ENCODE results near the gene MRPL53. TPM values are rescaled to one million over a fixed set of nuclear protein-coding genes. Genes with fewer than 3 reads are reported as not detected.

The MRPL53 gene
- polyA plus RNA-seq, 3 donors = 48.6 to 133 (median 106) TPM

GRCh38 chr2:74502147-74502719 lies 29.8 kb upstream of the MRPL53 start:
- DNase-seq = no peak
- intact Hi-C loops (cut with micrococcal nuclease) = no loop called here
- Mint-ChIP-seq H3K27ac (peak overlapping the region in 5 of 7 donors; percentile 56 to 94 (median 92)), H3K36me3 (peaks cover 39 to 44% of the 10 kb centered on the region in 2 donors), H3K27me3 (ENCODE audit: low read depth in 3 of 3) (peaks cover 50 to 64% (median 54%) of the 10 kb centered on the region in 3 donors), H3K4me3 (peak overlapping the region; percentile 88 to 96), H3K9me3 (peaks cover 0 to 27% (median 4%) of the 10 kb centered on the region in 7 donors), H3K4me1 (peaks cover 76% of the 10 kb centered on the region)
- Histone ChIP-seq H2AFZ (ENCODE audit: insufficient read depth, low read depth, low read length, poor library complexity, severe bottlenecking) (peak overlapping the region; percentile 92), H3K4me3 (replicated peaks in 1 of 3; ENCODE audit: low read depth in 2 of 3, low read length in 3 of 3) (peak overlapping the region; percentile 39 to 85 (median 77)), H3K9ac (ENCODE audit: insufficient read depth, low read length, poor library complexity, severe bottlenecking) (peak overlapping the region; percentile 75), H3K36me3 (replicated peaks in 1 of 2; ENCODE audit: control insufficient read depth in 1 of 2, insufficient read depth in 2 of 2, low read length in 2 of 2) (no peaks in the 10 kb centered on the region), H3K27ac (ENCODE audit: low read depth in 1 of 2, low read length in 2 of 2) (peak overlapping the region in 1 of 2 donors; percentile 89), H3K4me1 (ENCODE audit: control insufficient read depth in 1 of 2, insufficient read depth in 2 of 2, low read length in 2 of 2) (peaks cover 75 to 81% of the 10 kb centered on the region in 2 donors), H3K79me2 (ENCODE audit: insufficient read depth, low read length) (peaks cover 28% of the 10 kb centered on the region), H3K27me3 (ENCODE audit: control insufficient read depth in 2 of 2, insufficient read depth in 2 of 2, low read length in 2 of 2) (peaks cover 45 to 53% of the 10 kb centered on the region in 2 donors), H3K4me2 (replicated peaks; ENCODE audit: extremely low read depth, low read length, poor library complexity, severe bottlenecking) (peak overlapping the region; percentile 88), H3K9me3 (replicated peaks in 1 of 2; ENCODE audit: control insufficient read depth in 1 of 2, insufficient read depth in 1 of 2, low read length in 2 of 2) (peaks cover 0 to 20% of the 10 kb centered on the region in 2 donors), H4K20me1 (ENCODE audit: insufficient read depth, low read length) (no peaks in the 10 kb centered on the region)
- TF ChIP-seq, protein P1, sequence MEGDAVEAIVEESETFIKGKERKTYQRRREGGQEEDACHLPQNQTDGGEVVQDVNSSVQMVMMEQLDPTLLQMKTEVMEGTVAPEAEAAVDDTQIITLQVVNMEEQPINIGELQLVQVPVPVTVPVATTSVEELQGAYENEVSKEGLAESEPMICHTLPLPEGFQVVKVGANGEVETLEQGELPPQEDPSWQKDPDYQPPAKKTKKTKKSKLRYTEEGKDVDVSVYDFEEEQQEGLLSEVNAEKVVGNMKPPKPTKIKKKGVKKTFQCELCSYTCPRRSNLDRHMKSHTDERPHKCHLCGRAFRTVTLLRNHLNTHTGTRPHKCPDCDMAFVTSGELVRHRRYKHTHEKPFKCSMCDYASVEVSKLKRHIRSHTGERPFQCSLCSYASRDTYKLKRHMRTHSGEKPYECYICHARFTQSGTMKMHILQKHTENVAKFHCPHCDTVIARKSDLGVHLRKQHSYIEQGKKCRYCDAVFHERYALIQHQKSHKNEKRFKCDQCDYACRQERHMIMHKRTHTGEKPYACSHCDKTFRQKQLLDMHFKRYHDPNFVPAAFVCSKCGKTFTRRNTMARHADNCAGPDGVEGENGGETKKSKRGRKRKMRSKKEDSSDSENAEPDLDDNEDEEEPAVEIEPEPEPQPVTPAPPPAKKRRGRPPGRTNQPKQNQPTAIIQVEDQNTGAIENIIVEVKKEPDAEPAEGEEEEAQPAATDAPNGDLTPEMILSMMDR (IDR thresholded peaks at IDR 0.05) = no peak
- WGBS (ENCODE audit: insufficient coverage) = 12% methylated on average over 18 of the region's 32 CpGs

- H3K4me1 ChIP-seq (ENCODE audit: control insufficient read depth in 1 of 2, insufficient read depth in 2 of 2, low read length in 2 of 2) = peaks cover 69 to 74% of the 10 kb centered on the region in 2 donors
- peak overlapping the region in 1 of 3 experiments; percentile 85 for H3K4me3 ChIP-seq (replicated peaks in 1 of 3; ENCODE audit: low read depth in 2 of 3, low read length in 3 of 3)
- intact Hi-C loops (cut with micrococcal nuclease) = no loop called here
- WGBS (ENCODE audit: insufficient coverage) = 77% methylated on average over 9 of the region's 18 CpGs
- DNase-seq = no peak
- peak overlapping the region; percentile 75 for H3K9ac ChIP-seq (ENCODE audit: insufficient read depth, low read length, poor library complexity, severe bottlenecking)
- peaks cover 21% of the 10 kb centered on the region for H3K79me2 ChIP-seq (ENCODE audit: insufficient read depth, low read length)
- no peak overlapping the region for H3K27ac ChIP-seq (ENCODE audit: low read depth in 1 of 2, low read length in 2 of 2)
- no peak overlapping the region for H2AFZ ChIP-seq (ENCODE audit: insufficient read depth, low read depth, low read length, poor library complexity, severe bottlenecking)
- no peaks in the 10 kb centered on the region for H3K36me3 ChIP-seq (replicated peaks in 1 of 2; ENCODE audit: control insufficient read depth in 1 of 2, insufficient read depth in 2 of 2, low read length in 2 of 2)
- Mint-ChIP-seq H3K36me3 (peaks cover 40 to 44% of the 10 kb centered on the region in 2 donors), H3K4me1 (peaks cover 71% of the 10 kb centered on the region), H3K4me3 (peak overlapping the region; percentile 88 to 96), H3K9me3 (peaks cover 0 to 27% (median 4%) of the 10 kb centered on the region in 7 donors), H3K27me3 (ENCODE audit: low read depth in 3 of 3) (peaks cover 57 to 71% (median 58%) of the 10 kb centered on the region in 3 donors), H3K27ac (peak overlapping the region in 1 of 7 donors; percentile 34)
- H3K9me3 ChIP-seq (replicated peaks in 1 of 2; ENCODE audit: control insufficient read depth in 1 of 2, insufficient read depth in 1 of 2, low read length in 2 of 2) = peaks cover 0 to 20% of the 10 kb centered on the region in 2 donors
- peak overlapping the region; percentile 88 for H3K4me2 ChIP-seq (replicated peaks; ENCODE audit: extremely low read depth, low read length, poor library complexity, severe bottlenecking)
- H4K20me1 ChIP-seq (ENCODE audit: insufficient read depth, low read length) = no peaks in the 10 kb centered on the region
- H3K27me3 ChIP-seq (ENCODE audit: control insufficient read depth in 2 of 2, insufficient read depth in 2 of 2, low read length in 2 of 2) = peaks cover 51 to 60% of the 10 kb centered on the region in 2 donors
- TF ChIP-seq, protein P1 (IDR thresholded peaks at IDR 0.05) = no peak
Observed at GRCh38 chr2:74501335-74502071, 29.0 kb upstream of the MRPL53 start.

All from CD14-positive monocyte (primary cell).